Lung microvascular endothelial cell (primary cell): ENCODE measurements around the gene ZNF778. TPM values are rescaled to one million over a fixed set of nuclear protein-coding genes. Genes with fewer than 3 reads are reported as not detected.
A peak's percentile ranks its signal among the peaks of the same experiment; 100 is the strongest.

Source experiments
- DNase-seq, 2 donors: peaks; one replicate each; pipeline versions ENCODE4 v3.0.0 to v3.0.0-alpha.2; 2010; ENCODE audit warnings: low read depth in 2 of 2
- total RNA-seq: library from RNA; depleted of rRNA; stranded (reverse); fragments of >200 nt; gene quantifications from 2 replicates; pipeline ENCODE4 v1.2.1, GENCODE V29; 2014

Gene ZNF778
- total RNA-seq, 1 donor from 2014 or later = 8.7 TPM

GRCh38 chr16:89193576-89194293, 23.8 kb upstream of the ZNF778 start:
- no peak for DNase-seq

- DNase-seq = no peak
Observed at GRCh38 chr16:89194340-89195311, 22.9 kb upstream of the ZNF778 start.

GRCh38 chr16:89195521-89196171, 21.9 kb upstream of the ZNF778 start:
- DNase-seq = no peak

GRCh38 chr16:89197033-89197632, 20.4 kb upstream of the ZNF778 start:
- DNase-seq = no peak

GRCh38 chr16:89197633-89198416, 19.7 kb upstream of the ZNF778 start:
- DNase-seq = no peak

GRCh38 chr16:89198417-89199240, 18.9 kb upstream of the ZNF778 start:
- no peak for DNase-seq

- DNase-seq = no peak
Observed at GRCh38 chr16:89199241-89200123, 18.0 kb upstream of the ZNF778 start.

GRCh38 chr16:89200124-89200849, 17.2 kb upstream of the ZNF778 start, which contains the start of gene SLC22A31:
TSS of gene SLC22A31 (minus strand) at chr16:89200537. CDS start at chr16:89200501, 36 bp downstream.
- no peak for DNase-seq

GRCh38 chr16:89200850-89201411, 16.6 kb upstream of the ZNF778 start:
- no peak for DNase-seq

GRCh38 chr16:89201439-89202377, 15.8 kb upstream of the ZNF778 start:
- DNase-seq = peak; percentile 64 to 74

GRCh38 chr16:89202422-89203215, 14.9 kb upstream of the ZNF778 start:
- no peak for DNase-seq

GRCh38 chr16:89207993-89208392, 9.5 kb upstream of the ZNF778 start:
- no peak for DNase-seq

GRCh38 chr16:89209522-89210044, 7.9 kb upstream of the ZNF778 start:
- no peak for DNase-seq

- no peak for DNase-seq
Observed at GRCh38 chr16:89210165-89210903, 7.2 kb upstream of the ZNF778 start.
